ENCODE measurements around the gene FSTL5. TPM values are rescaled to one million over a fixed set of nuclear protein-coding genes. Genes with fewer than 3 reads are reported as not detected.

The FSTL5 gene
- total RNA-seq, 4 donors from 2014 or later, result not detected

GRCh38 chr4:161577579-161578301, 586.1 kb downstream of the FSTL5 start:
- no peaks in the 10 kb centered on the region for H3K27me3 ChIP-seq
- H3K36me3 ChIP-seq, result no peaks in the 10 kb centered on the region
- TF ChIP-seq POLR2A (IDR thresholded peaks at IDR 0.05) (no peak), CTCF (IDR thresholded peaks at IDR 0.05) (no peak)
- H3K4me3 ChIP-seq, result no peak overlapping the region
- no peaks in the 10 kb centered on the region for H3K4me1 ChIP-seq
- no peak overlapping the region for H3K27ac ChIP-seq
- WGBS, 2 donors, result 43 to 46% methylated on average over 6 of the region's 6 CpGs
- intact Hi-C loops (cut with DNase I), result no loop called here
- DNase-seq, result no peak
- peaks cover 0 to 9% (median 0%) of the 10 kb centered on the region in 3 donors for H3K9me3 ChIP-seq

- DNase-seq, result no peak
- H3K36me3 ChIP-seq, result no peaks in the 10 kb centered on the region
- TF ChIP-seq POLR2A (IDR thresholded peaks at IDR 0.05) (no peak), CTCF (IDR thresholded peaks at IDR 0.05) (no peak)
- intact Hi-C loops (cut with DNase I), result no loop called here
- peaks cover 0 to 9% (median 0%) of the 10 kb centered on the region in 3 donors for H3K9me3 ChIP-seq
- no peak overlapping the region for H3K4me3 ChIP-seq
- no peaks in the 10 kb centered on the region for H3K27me3 ChIP-seq
- 70 to 78% methylated on average over 2 of the region's 2 CpGs for WGBS, 2 donors
- no peak overlapping the region for H3K27ac ChIP-seq
- no peaks in the 10 kb centered on the region for H3K4me1 ChIP-seq
These were observed 590.0 kb downstream of the FSTL5 start for GRCh38 chr4:161573836-161574235.

- intact Hi-C loops (cut with DNase I), result no loop called here
- Histone ChIP-seq H3K4me3 (no peak overlapping the region), H3K4me1 (no peaks in the 10 kb centered on the region), H3K27me3 (no peaks in the 10 kb centered on the region), H3K27ac (no peak overlapping the region), H3K36me3 (no peaks in the 10 kb centered on the region), H3K9me3 (no peaks in the 10 kb centered on the region)
- DNase-seq, result no peak
- no peak for TF ChIP-seq CTCF (IDR thresholded peaks at IDR 0.05)
- 90 to 92% methylated on average over 1 of the region's 1 CpG for WGBS, 2 donors
These were observed 599.5 kb downstream of the FSTL5 start for GRCh38 chr4:161564230-161564834.

GRCh38 chr4:161555689-161556660, 607.8 kb downstream of the FSTL5 start:
- H3K9me3 ChIP-seq, result no peaks in the 10 kb centered on the region
- H3K36me3 ChIP-seq, result no peaks in the 10 kb centered on the region
- H3K27me3 ChIP-seq, result no peaks in the 10 kb centered on the region
- DNase-seq, result no peak
- no peaks in the 10 kb centered on the region for H3K4me1 ChIP-seq
- no peak overlapping the region for H3K27ac ChIP-seq
- WGBS, 2 donors, result 42 to 53% methylated on average over 5 of the region's 5 CpGs
- intact Hi-C loops (cut with DNase I), result no loop called here
- no peak overlapping the region for H3K4me3 ChIP-seq
- TF ChIP-seq POLR2A (IDR thresholded peaks at IDR 0.05), result no peak

- WGBS, 2 donors, result 15% methylated on average over 5 of the region's 5 CpGs
These were observed 609.3 kb downstream of the FSTL5 start for GRCh38 chr4:161554372-161554990.

More at GRCh38 chr4:161554372-161554990, 609.3 kb downstream of the FSTL5 start:
- TF ChIP-seq CTCF (IDR thresholded peaks at IDR 0.05) (no peak), POLR2A (IDR thresholded peaks at IDR 0.05) (no peak)
- intact Hi-C loops (cut with DNase I), result no loop called here
- no peaks in the 10 kb centered on the region for H3K9me3 ChIP-seq
- no peak for DNase-seq
- no peaks in the 10 kb centered on the region for H3K36me3 ChIP-seq
- H3K27me3 ChIP-seq, result no peaks in the 10 kb centered on the region
- no peaks in the 10 kb centered on the region for H3K4me1 ChIP-seq
- H3K27ac ChIP-seq, result no peak overlapping the region
- no peak overlapping the region for H3K4me3 ChIP-seq

Data from esophagus squamous epithelium (tissue), 5 donors.